Activated CD4-positive, alpha-beta T cell treated with anti-CD3 and anti-CD28 coated beads, Interleukin-2, Interleukin-4, amounts not matched to agents 100 ng/mL and 50 ng/mL, durations not matched to agents 16 hours and 8 hours (primary cell): ENCODE measurements around the gene SVIL.
"Not testable (repeated sequence)": the region's sequence is repeated elsewhere in the genome, so short reads cannot be mapped to it uniquely, and the experiment has no call there.

ENCODE experiments used
- DNase-seq: peaks from one replicate; pipeline ENCODE4 v3.0.0-alpha.2; 2020; ENCODE audit warnings: low spot score

Gene SVIL

DNA sequence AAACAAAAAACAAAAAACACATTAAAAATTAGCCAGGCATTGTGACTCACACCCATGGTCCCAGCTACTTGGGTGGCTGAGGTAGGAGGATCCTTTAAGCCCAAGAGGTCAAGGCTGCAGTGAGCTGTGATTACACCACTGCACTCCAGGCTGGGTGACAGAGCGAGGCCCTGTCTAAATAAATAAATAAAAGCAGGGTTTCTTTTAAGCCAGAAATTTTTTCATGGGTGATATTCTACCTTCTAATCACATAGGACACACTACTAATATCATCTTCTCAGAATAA is 14.2 kb upstream of the SVIL start:
- no peak for DNase-seq

- no peak for DNase-seq
Measured at GRCh38 chr10:29648114-29648982, 13.6 kb upstream of the SVIL start.

DNA sequence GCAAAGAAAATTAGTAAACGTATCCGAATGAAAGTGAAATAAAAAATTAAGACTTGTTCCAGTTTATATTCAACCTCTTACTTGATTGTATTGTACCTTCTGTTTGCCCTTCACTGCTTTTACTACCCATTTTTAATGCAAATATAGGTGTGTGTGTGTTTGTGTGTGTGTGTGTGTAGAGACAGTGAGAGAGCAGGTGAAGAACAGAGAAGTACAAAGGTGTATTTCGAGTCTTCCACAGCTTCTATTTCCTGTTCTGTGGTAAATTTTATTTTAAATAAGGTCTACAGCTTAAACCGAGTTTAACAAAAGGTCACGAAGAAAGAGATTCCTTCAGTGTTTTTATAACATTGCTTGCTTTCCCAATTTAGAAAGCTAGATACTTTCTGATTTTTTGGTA is 12.7 kb upstream of the SVIL start:
- no peak for DNase-seq

GRCh38 chr10:29646960-29647461 is 12.2 kb upstream of the SVIL start:
- DNase-seq: no peak

DNA sequence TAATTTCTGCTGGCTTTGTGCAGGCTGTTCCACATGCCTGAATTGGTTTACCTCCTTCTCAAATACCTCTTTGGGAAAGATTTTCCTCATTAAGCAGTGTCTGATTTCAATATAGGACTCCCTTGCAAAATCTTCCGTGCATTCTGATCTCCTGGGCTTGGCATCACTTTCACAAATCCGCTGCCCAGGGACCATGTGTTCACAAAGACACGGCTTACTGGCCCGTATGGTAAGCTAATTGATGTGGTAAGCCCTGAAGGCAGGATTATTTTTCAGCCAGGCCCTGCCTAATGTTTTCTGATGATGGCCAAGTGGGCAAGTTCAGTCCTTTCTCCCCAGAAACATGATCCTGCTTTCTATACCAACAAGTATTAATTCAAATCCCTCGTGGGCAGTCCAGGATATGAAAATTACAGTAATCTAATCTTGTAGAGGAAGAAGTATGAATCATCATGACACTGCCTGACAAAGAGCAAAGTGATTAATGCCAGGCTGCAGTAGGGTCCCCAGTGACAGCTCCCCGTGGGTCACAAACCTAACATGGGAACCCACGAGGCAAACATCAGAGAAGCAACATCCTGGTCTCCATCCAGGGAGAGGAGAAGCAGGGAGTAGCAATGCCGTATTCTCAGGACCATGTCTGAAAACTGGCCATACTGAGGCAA is 11.6 kb upstream of the SVIL start:
- DNase-seq: no peak

DNA sequence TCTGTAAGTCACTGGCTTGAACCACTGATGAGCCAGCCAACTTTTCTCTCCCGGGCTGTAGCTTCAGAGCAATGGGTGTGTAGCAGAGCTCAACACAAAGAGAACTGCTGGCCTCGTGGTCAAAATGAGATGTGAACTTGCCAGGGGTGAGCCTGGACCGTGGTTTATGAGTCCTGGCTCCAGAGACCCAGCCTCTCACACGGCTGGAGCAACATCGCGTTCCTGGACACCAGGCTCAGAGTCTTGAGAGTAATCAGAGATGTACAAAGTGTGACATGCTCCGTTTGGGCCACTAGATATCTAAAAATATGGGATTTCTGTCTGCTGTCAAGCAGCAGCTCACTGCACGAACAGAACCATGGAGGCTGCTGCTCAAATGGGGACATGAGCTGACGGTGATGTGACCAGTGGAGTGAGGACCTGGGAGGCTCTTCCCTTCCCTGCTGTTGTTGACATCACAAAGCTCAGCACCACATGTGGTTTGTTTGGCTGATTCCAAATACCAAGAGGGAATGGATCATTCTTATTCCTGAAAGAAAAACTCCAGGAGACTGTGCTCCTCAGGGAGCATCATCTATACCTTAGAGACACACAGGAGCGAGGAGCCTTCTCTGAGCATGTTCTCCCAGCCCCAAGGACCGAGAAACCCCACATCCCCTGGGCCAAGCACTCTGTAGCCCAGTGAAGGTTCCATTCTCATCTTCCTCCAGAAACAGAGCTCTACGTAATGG is 9.2 kb upstream of the SVIL start:
- no peak for DNase-seq

DNA sequence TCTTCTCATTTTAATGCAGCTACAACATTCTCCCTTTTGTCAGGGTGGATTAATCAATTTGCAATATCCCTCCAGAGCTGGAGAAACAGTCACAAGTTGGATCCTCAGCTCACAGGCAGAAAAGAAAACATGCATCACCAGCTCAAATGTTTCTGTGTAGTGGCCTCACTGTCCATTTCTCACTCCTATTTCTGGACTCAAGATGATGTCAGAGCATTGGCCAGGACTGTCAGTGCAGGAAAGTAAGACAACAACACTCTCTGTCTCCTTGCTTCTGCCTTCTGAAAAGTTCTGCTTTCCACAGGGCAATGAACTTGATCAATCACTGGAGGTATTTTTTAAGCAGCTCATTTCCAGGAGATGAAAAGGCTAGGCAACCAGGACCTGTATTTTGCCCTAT is 8.2 kb upstream of the SVIL start:
- no peak for DNase-seq

DNA sequence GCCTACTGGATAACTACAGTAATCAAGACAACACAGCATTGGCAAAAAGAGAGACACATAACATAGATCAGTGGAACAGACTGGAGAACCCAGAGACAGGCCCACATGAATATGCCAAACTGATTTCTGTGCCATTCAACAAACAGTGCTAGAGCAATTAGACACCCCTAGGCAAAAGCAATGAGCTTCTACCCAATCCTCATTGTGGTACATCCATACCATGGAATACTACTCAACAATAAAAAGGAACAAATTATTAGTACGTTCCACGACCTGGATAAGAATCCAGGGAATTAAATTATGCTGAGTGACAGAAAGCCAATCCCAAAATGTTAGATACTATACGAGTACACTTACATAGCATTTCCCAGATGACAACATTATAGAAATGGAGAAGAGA is 2.8 kb upstream of the SVIL start:
- DNase-seq: no peak

DNA sequence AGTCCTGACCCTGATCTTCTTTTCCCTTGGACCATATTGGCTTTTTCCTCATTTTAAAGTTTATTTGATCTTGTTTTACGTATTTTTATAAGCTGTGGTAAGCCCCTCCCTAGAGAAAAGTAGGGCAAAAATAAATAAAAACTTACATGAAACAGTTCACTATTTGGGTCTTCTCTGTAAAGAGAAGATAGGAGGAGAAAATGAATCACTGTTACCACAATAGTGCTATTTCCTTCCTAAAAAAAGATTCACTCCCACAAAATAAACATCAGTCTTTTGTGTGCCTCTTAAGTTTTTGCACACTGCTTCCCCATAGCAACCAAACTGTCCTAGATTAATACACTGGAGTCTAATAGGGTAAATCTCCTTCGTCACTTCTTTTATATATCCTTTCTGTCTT is 1.4 kb upstream of the SVIL start:
- no peak for DNase-seq

GRCh38 chr10:29635711-29636144 is 957 bp upstream of the SVIL start:
- DNase-seq: no peak

- DNase-seq: no peak
Measured at GRCh38 chr10:29634105-29634504, 666 bp downstream of the SVIL start.

- DNase-seq: no peak
Measured at GRCh38 chr10:29631049-29631339, 3.8 kb downstream of the SVIL start.

GRCh38 chr10:29630205-29631048 is 4.3 kb downstream of the SVIL start:
- DNase-seq: no peak

DNA sequence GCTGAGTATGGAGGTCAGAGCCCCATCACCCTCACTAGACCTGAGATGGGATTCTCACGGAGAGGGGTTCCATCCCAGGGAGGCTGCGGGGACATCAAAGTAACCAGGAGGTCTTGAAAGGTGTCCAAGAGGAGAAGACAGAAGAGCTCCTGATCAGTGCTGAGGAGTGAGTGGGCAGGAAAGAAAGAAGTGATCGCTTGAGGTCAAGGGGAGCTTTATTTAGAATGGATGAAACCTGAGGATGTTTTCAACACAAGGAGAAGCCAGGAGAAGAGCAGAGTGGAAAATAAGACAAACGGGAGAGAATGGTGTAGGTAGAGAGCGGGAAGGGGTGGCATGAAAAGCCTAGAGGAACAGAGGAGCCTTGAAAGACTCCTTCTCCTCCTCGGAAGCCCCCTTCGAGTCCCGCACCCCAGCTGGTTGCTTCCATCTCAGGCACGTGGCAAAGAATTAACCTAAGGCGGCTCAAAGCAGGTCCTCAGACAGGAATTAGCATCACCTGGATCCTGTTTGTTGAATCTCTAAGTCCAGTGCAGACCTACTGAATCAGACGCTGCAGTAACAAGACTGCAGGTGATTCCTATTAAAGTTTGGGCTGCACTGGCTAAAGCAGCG is 5.8 kb downstream of the SVIL start:
- DNase-seq: no peak

DNA sequence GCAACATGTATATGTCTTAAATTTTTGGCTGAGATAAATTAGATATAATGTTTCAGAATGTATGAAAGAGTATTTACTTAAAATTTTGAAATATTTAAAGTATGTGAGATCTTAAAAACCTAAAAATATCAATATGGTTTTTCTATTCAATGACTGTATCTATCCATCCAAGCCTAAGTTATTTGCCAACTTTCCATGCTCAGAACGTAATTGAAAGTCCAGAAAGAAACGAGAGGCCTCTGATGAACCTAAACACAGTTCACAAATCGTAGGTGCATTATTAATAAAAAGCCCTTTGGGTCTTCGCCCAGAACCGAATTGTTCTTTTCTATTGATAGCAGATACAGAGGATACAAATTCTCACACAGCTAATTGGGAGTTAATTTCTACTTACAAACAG is 6.5 kb downstream of the SVIL start:
- no peak for DNase-seq

- no peak for DNase-seq
Measured at GRCh38 chr10:29627201-29628132, 7.3 kb downstream of the SVIL start.

DNA sequence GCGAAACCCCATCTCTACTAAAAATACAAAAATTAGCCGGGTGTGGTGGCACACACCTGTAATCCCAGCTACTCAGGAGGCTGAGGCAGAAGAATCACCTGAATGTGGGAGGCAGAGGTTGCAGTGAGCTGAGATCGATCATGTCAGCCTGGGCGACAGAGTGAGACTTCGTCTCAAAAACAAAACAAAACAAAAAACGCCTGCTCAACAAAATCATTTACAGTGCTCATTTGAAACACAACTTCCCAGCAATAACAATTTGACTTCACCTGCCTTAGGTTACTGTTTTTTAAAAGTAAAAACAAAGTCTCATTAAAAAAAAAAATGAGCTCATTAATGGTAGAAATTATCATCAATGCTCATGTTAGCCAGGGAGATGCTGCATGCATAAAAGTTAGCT is 10.4 kb downstream of the SVIL start:
- DNase-seq: not testable (repeated sequence)

GRCh38 chr10:29623797-29624196 is 11.0 kb downstream of the SVIL start:
- no peak for DNase-seq

- DNase-seq: no peak
Measured at GRCh38 chr10:29622382-29622922, 12.3 kb downstream of the SVIL start.

DNA sequence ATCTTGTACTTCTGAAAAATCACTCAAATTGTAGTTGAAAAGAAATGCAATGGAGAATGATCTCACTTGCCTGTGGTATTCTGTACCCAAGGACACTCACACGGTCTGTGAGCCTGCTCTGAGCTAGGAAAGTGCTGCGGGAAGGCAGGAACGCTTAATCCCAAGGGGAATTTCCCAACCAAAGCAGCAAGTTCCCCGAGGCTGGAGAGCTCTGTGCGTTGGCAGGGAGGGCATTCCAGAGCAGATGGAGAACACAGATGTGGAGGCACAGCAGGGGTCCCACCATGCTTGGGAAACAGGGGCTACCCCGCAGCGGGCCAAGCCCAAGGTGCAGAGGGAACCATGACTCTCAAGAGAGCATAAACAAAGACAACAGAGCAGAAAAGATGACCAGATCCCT is 13.6 kb downstream of the SVIL start:
- DNase-seq: no peak
